GM12873 (cell line): ENCODE measurements around the gene ARL6IP4.

Experiments
- CTCF ChIP-seq: IDR thresholded peaks from 2 replicates; pipeline ENCODE4 v1.5.1; 2012; ENCODE audit warnings: low read depth, mild to moderate bottlenecking, moderate library complexity, low read length, control low read depth; ENCODE audit not compliant: insufficient read depth; ENCODE audit errors: missing control alignments

ARL6IP4 gene

GRCh38 chr12:122966743-122967550, 13.5 kb upstream of the ARL6IP4 start:
- TF ChIP-seq CTCF = no peak

- TF ChIP-seq CTCF = no peak
These were observed 12.4 kb upstream of the ARL6IP4 start for GRCh38 chr12:122968104-122968503.

GRCh38 chr12:122969676-122970075, 10.8 kb upstream of the ARL6IP4 start:
- no peak for TF ChIP-seq CTCF

DNA sequence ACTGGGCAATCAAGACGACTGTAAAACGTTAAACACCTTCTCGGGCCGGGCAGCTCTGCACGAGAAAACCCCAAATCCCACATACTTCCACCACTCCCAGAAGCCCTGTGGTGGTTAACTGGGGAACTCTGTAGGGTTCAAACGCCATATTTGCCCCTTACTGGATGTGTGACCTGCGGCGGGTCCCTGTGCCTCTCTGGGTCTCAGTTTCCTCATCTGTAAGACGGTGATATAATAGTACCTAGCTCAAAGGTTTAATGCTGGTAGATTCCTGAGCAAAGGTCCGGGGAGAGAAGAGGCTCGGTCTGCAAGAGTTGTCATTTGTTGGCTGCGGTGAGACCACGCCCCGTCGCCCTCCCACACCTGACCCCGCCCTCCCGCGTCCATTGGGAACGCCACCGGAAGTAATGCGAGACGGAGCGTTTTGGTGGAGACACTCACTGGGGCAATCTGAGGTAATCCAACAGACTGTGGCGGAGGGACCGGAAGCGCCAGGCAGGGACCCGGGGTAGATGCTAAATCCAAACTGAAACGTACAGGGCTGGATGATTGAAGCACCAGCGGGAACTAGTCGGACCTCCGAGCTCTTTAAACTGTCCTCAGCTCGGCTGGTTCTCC, 6.1 kb upstream of the ARL6IP4 start:
- no peak for TF ChIP-seq CTCF

DNA sequence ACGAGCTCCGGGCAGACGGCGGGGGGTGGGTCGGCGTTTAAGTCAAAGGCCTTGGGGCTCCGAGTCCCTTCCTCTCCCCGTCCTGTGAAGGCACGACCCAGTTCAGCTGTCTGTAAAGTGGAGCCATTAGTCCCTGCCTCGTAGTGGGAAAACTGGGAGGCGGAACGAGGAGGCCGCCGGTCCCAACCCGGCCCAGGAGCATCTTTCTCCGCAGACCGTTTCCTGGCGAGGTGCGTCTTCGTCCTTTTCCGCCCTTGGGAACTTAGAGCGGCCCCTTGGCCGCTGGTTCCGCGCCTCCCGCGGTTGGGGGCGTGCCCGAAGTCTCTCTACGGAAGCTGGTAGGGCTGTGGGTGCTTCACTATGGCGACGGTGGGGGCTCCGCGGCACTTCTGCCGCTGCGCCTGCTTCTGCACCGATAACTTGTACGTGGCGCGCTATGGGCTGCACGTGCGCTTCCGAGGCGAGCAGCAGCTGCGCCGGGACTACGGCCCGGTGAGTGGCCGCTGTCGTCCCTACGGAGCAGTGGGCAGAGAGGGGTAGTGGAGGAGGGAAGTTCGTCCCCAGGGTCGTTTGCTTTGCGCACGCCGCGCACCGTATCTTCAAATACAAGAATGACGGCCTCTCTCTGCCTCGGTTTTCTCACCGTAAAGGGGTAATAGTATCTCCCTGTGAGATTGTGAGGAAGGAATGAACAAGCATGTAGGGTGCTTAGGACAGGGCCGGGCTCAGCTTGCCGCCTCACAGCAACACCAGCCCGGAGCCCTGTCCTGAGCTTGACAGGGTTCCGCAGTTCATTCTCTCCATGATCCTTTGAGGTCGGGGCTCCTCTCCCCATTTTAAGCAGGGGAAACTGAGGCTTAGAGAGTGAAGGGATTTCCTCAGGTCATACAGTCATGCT, 5.3 kb upstream of the ARL6IP4 start, which contains the start of gene OGFOD2:
Gene OGFOD2 (plus strand): TSS at position 353 of the 898 bp plus-strand sequence. CDS start 8 bp downstream, at position 361.
- TF ChIP-seq CTCF = no peak

GRCh38 chr12:122975790-122976647, 4.5 kb upstream of the ARL6IP4 start:
- no peak for TF ChIP-seq CTCF
